ENCODE data around the gene ZNF518B. TPM values are rescaled to one million over a fixed set of nuclear protein-coding genes. Genes with fewer than 3 reads are reported as not detected.

Gene ZNF518B
- polyA plus RNA-seq, 1 of the 3 experiments (the other 2 are of a cell fraction) = 3.1 TPM

DNA sequence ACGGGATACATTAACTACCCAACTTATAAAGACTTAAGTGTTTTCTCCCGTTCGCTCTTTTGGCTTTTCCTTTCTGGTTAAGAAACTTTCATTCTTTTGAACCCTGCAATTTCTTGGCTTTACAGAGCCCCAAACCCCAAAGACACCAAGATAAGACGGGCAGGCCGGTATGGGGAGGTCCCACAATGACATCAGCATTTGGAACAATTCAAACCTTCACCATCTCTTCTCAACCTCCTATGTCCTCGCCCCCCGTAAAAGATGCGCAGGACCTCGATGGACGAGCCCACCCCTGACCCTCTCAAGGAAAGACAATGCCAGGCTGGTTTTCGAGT, 999 bp downstream of the ZNF518B start (continued):
- no peak for TF ChIP-seq MXI1 (IDR thresholded peaks at IDR 0.05; ENCODE audit: low read depth, low read length)

DNA sequence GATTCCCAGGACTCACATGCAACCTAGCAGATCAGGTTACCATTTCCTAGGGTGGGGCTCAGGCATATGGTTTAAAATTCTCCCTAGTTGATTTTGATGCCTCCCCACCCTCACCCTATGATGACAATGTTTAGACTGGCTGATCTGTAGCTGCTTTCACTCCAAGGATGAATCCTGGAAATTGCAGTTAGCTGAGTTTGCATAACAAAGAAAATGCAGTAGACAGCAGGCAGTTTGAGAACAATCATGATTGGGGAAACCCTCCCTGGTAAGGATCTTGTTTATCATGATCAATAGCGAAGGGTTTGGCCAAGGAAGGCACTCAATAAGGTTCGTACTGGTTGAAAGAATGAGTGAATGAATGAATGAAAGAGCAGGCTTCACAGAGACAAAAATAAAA, 2.1 kb downstream of the ZNF518B start:
- DNase-seq = no peak
- no peak overlapping the region for H3K4me2 ChIP-seq
- peaks cover 0 to 4% of the 10 kb centered on the region in 2 experiments; a peak in 1 of 4 replicates for H3K4me1 ChIP-seq (ENCODE audit: control insufficient read depth in 1 of 2, insufficient read depth in 2 of 2, low read depth in 1 of 2, low read length in 1 of 2)
- H3K4me3 ChIP-seq (ENCODE audit: low read depth in 2 of 2, low read length in 1 of 2) = no peak overlapping the region
- no peaks in the 10 kb centered on the region for H3K9me3 ChIP-seq
- H3F3A ChIP-seq (replicated peaks; ENCODE audit: insufficient read depth) = no peaks in the 10 kb centered on the region
- no peak overlapping the region for H3K27ac ChIP-seq (ENCODE audit: low read depth in 2 of 2, low read length in 1 of 2)
- peaks cover 23 to 27% of the 10 kb centered on the region in 2 experiments for H3K36me3 ChIP-seq (replicated peaks in 1 of 2; ENCODE audit: control insufficient read depth in 1 of 2, insufficient read depth in 2 of 2, low read length in 1 of 2)
- TF ChIP-seq FOXM1 (IDR thresholded peaks at IDR 0.05; ENCODE audit: low read depth) (no peak), TAF1 (IDR thresholded peaks at IDR 0.05; ENCODE audit: borderline replicate concordance, low read depth, low read length) (no peak)
- H3K9me2 ChIP-seq = no peaks in the 10 kb centered on the region
- H3K27me3 ChIP-seq (ENCODE audit: insufficient read depth) = no peaks in the 10 kb centered on the region
- ChIA-PET POLR2A (no interaction called here), CTCF (no interaction called here)
- no peak overlapping the region for H3K9ac ChIP-seq
- H2AFZ ChIP-seq (ENCODE audit: low read depth) = no peak overlapping the region
- peaks cover 22% of the 10 kb centered on the region; the same call in 1 of the 2 replicates for H3K79me2 ChIP-seq (ENCODE audit: insufficient read depth)
- 88% methylated on average over 2 of the region's 2 CpGs for WGBS (ENCODE audit: low lambda C conversion rate)
- H4K20me1 ChIP-seq (ENCODE audit: insufficient read depth) = no peaks in the 10 kb centered on the region

DNA sequence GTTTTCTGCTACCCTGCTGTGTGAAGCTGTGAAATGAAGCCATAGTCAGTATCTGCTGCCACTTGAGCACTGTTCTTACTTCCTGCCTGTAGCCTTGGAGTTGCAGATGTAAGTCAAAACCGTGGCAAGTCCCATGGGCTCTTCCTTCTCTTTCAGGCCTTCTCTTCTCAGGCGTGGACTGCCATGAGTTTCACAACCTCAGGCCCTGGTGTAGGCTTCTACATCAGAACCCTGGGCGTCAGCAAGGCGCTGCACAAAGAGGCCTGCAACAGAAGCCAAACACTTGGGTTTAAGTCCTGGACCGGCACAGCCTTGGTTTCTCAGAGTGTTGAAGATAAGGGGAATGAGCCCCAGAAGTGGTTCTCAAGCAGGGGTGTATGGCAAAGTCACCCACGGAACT, 2.5 kb downstream of the ZNF518B start:
- H3K4me3 ChIP-seq (ENCODE audit: low read depth in 2 of 2, low read length in 1 of 2) = no peak overlapping the region
- peaks cover 22% of the 10 kb centered on the region; the same call in 1 of the 2 replicates for H3K79me2 ChIP-seq (ENCODE audit: insufficient read depth)
- H3K9ac ChIP-seq = no peak overlapping the region
- ChIA-PET POLR2A (no interaction called here), CTCF (no interaction called here)
- TF ChIP-seq, protein P1, sequence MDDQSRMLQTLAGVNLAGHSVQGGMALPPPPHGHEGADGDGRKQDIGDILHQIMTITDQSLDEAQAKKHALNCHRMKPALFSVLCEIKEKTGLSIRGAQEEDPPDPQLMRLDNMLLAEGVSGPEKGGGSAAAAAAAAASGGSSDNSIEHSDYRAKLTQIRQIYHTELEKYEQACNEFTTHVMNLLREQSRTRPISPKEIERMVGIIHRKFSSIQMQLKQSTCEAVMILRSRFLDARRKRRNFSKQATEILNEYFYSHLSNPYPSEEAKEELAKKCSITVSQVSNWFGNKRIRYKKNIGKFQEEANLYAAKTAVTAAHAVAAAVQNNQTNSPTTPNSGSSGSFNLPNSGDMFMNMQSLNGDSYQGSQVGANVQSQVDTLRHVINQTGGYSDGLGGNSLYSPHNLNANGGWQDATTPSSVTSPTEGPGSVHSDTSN (IDR thresholded peaks at IDR 0.05) = no peak
- TF ChIP-seq RXRA (IDR thresholded peaks at IDR 0.05; ENCODE audit: borderline replicate concordance, low read depth) = no peak
- TF ChIP-seq, protein P2, sequence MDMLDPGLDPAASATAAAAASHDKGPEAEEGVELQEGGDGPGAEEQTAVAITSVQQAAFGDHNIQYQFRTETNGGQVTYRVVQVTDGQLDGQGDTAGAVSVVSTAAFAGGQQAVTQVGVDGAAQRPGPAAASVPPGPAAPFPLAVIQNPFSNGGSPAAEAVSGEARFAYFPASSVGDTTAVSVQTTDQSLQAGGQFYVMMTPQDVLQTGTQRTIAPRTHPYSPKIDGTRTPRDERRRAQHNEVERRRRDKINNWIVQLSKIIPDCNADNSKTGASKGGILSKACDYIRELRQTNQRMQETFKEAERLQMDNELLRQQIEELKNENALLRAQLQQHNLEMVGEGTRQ (IDR thresholded peaks at IDR 0.05; ENCODE audit: borderline replicate concordance, low read depth, low read length) = no peak
- H3K9me2 ChIP-seq = no peaks in the 10 kb centered on the region
- peaks cover 0 to 4% of the 10 kb centered on the region in 2 experiments; a peak in 1 of 4 replicates for H3K4me1 ChIP-seq (ENCODE audit: control insufficient read depth in 1 of 2, insufficient read depth in 2 of 2, low read depth in 1 of 2, low read length in 1 of 2)
- H3K27ac ChIP-seq (ENCODE audit: low read depth in 2 of 2, low read length in 1 of 2) = no peak overlapping the region
- peaks cover 23 to 29% of the 10 kb centered on the region in 2 experiments for H3K36me3 ChIP-seq (replicated peaks in 1 of 2; ENCODE audit: control insufficient read depth in 1 of 2, insufficient read depth in 2 of 2, low read length in 1 of 2)
- no peak overlapping the region for H3K4me2 ChIP-seq
- no peak overlapping the region for H2AFZ ChIP-seq (ENCODE audit: low read depth)
- no peaks in the 10 kb centered on the region for H4K20me1 ChIP-seq (ENCODE audit: insufficient read depth)
- 86% methylated on average over 6 of the region's 6 CpGs for WGBS (ENCODE audit: low lambda C conversion rate)
- H3K9me3 ChIP-seq = no peaks in the 10 kb centered on the region
- H3K27me3 ChIP-seq (ENCODE audit: insufficient read depth) = no peaks in the 10 kb centered on the region
- no peak for DNase-seq
- no peaks in the 10 kb centered on the region for H3F3A ChIP-seq (replicated peaks; ENCODE audit: insufficient read depth)

DNA sequence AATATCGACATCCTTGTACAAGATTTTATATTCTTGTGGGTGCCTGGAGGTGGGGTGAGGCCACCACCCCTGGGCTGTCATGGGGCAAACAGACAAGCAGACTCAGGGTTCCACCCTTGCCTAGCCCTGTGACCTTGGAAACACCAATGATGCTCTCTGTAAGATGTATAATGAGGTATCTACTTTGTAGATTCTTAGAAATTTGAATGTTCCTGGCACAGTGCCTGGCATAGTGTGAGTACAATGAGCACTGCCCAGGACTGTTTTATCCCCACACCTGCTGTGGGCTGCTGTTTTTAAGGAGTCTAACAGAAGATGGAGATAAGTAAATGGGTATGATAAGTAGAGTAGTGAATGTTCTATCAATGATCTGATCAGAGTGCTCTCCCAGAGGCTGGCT, 3.1 kb downstream of the ZNF518B start:
- Histone ChIP-seq H3K9ac (no peak overlapping the region), H3K79me2 (ENCODE audit: insufficient read depth) (peaks cover 22% of the 10 kb centered on the region; the same call in 1 of the 2 replicates), H3K36me3 (replicated peaks in 1 of 2; ENCODE audit: control insufficient read depth in 1 of 2, insufficient read depth in 2 of 2, low read length in 1 of 2) (peaks cover 23 to 29% of the 10 kb centered on the region in 2 experiments), H3K9me2 (no peaks in the 10 kb centered on the region), H4K20me1 (ENCODE audit: insufficient read depth) (no peaks in the 10 kb centered on the region), H3K4me3 (ENCODE audit: low read depth in 2 of 2, low read length in 1 of 2) (no peak overlapping the region), H3K27me3 (ENCODE audit: insufficient read depth) (no peaks in the 10 kb centered on the region), H3K4me1 (ENCODE audit: control insufficient read depth in 1 of 2, insufficient read depth in 2 of 2, low read depth in 1 of 2, low read length in 1 of 2) (peaks cover 0 to 4% of the 10 kb centered on the region in 2 experiments; a peak in 1 of 4 replicates), H3K4me2 (no peak overlapping the region), H3F3A (replicated peaks; ENCODE audit: insufficient read depth) (no peaks in the 10 kb centered on the region), H3K27ac (ENCODE audit: low read depth in 2 of 2, low read length in 1 of 2) (no peak overlapping the region), H2AFZ (ENCODE audit: low read depth) (no peak overlapping the region), H3K9me3 (no peaks in the 10 kb centered on the region)
- no peak for DNase-seq
- WGBS (ENCODE audit: low lambda C conversion rate) = 88% methylated on average over 1 of the region's 1 CpG
- TF ChIP-seq MXI1 (IDR thresholded peaks at IDR 0.05; ENCODE audit: low read depth, low read length) (no peak), FOSL2 (IDR thresholded peaks at IDR 0.05; ENCODE audit: borderline replicate concordance, low read depth) (no peak), NFIC (IDR thresholded peaks at IDR 0.05; ENCODE audit: borderline replicate concordance) (no peak), YY1 (IDR thresholded peaks at IDR 0.05; ENCODE audit: low read depth) (no peak)
- TF ChIP-seq, protein P1 (IDR thresholded peaks at IDR 0.05) = no peak
- TF ChIP-seq, protein P2 (IDR thresholded peaks at IDR 0.05; ENCODE audit: borderline replicate concordance, low read depth, low read length) = no peak
- ChIA-PET POLR2A (no interaction called here), CTCF (no interaction called here)
